Fibroblast of skin of back (primary cell): ENCODE measurements around the gene TCP11X2. TPM values are rescaled to one million over a fixed set of nuclear protein-coding genes. Genes with fewer than 3 reads are reported as not detected.
"Not testable (repeated sequence)": the region's sequence is repeated elsewhere in the genome, so short reads cannot be mapped to it uniquely, and the experiment has no call there.

Experiments
- DNase-seq: peaks from one replicate; pipeline ENCODE4 v3.0.0-alpha.2; 2013
- polyA plus RNA-seq, 2 experiments: library from polyadenylated mRNA; unstranded; fragments of 120-200 nt; gene quantifications; one replicate each; pipeline ENCODE4 v1.2.1, GENCODE V29; 2013; ENCODE audit not compliant: insufficient read length in 2 of 2

The TCP11X2 gene
- not detected for polyA plus RNA-seq (2013, experiment 1 of 2; ENCODE audit: insufficient read length)
- polyA plus RNA-seq (2013, experiment 2 of 2; ENCODE audit: insufficient read length) = not detected

GRCh38 chrX:102471762-102472220 is at the start of gene TCP11X2:
Gene TCP11X2, minus strand, starts transcription at chrX:102471812.
- DNase-seq = not testable (repeated sequence)

GRCh38 chrX:102517326-102517725 is 45.7 kb upstream of the TCP11X2 start:
- peak; percentile 35 for DNase-seq

DNA sequence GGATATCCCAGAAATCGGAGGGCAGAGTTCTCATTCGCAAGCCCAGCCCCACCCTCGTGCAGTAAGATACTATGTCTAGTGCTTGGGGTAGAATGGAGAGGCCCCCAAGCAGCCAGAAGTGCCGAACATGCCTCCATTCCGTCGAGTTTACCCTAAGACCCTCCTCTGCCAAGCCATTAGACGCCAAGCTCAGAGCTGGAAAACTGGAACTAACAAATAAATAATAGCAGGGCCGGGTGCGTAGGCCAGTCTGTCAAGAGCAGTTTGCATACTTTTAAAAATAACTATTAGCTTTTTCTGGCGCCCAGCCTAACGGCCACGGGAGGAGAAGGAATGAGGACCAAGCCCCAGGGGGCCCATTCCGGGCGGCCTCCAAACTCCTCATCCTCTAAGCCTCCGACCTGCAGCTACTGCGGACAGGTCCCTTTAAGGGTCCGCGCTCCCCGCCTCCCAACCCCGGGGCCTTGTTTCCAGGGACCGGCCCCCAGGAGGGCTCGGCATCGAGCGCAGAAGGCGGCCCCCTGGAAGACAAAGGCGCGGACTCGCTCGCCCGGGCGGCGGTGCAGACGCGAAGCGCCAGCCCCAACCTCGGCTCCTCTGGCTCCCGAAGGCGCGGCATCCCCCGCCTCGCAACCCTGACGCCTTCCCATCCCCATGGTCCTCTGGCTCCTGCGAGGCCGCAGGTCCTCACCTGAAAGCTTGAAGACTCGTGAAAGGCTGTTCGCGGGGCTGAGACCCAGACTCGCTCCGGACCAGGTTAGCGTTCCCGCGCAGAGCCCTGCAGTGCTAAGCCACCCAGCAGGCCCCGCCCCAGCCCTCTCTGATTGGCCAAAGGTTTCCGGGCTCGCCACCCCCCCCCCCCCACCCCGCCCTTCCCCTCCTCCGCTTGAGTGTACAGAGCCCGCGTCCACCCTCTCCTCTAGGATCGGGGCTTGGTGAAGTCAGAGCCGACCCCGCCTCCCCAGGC is 44.6 kb upstream of the TCP11X2 start, which contains the start of gene TMSB15A:
Gene TMSB15A, minus strand, starts transcription at position 765 of the 967 bp plus-strand sequence.
- DNase-seq = peak; percentile 62

DNA sequence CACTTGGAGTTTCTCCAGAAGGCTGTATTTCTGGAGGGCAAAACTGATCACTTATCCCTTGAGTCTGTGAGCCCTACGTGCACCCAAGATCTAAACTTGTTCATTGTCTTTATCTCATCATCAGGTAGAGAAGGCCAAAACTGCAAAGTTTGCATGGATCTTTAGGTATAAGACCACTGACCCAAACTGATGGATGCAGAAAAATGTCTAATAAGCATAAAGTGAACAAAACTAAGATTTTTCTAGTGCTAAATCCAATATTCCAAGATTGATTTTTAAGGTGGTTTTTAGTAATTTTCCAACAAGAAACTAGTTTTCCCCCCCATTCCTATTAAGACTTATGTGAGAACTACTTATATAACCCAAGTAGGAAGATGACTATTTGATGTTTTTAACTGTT is 42.9 kb upstream of the TCP11X2 start:
- DNase-seq = no peak

GRCh38 chrX:102498732-102499131 is 27.1 kb upstream of the TCP11X2 start:
- no peak for DNase-seq

DNA sequence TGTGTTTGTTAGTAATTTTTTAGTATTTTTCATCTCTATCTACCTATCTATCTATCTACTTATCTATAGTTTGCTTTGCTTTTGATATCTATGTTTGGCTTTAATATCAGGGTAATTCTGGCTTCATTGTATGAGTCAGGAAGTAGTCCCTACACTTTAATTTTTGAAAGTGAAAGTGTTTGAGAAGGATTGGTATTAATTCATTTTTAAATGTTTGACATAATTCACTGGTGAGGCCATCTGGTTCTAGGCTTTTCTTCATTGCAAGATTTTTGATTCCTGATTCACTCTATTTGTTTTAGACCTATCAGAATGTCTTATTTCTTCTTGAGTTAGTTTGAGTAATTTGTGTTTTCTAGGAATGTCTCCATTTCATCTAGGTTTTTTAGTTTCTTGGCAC is 20.2 kb upstream of the TCP11X2 start:
- DNase-seq = peak; percentile 47

- not testable (repeated sequence) for DNase-seq
Observed at GRCh38 chrX:102478765-102479164, 7.2 kb upstream of the TCP11X2 start.

DNA sequence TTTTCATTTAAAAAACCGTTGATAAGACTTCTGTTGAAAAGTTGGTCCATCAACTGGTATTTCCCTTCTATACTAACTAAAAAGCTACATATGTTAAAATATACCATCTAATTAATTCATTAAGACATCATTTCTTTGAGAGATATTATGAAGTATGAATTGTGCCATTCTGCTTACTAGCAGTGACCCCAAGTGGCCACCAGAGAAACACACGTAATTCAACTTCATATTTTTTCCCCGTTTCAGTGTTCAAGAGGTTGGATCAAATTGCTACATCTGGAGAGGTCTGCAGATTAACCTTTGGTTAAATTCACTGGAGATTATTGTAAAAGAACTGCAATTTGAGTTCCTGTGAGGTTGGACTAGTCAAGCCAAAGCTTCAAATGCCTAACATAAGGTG is 1.4 kb downstream of the TCP11X2 start:
- DNase-seq = not testable (repeated sequence)

GRCh38 chrX:102458615-102459014 is 13.0 kb downstream of the TCP11X2 start:
- not testable (repeated sequence) for DNase-seq

DNA sequence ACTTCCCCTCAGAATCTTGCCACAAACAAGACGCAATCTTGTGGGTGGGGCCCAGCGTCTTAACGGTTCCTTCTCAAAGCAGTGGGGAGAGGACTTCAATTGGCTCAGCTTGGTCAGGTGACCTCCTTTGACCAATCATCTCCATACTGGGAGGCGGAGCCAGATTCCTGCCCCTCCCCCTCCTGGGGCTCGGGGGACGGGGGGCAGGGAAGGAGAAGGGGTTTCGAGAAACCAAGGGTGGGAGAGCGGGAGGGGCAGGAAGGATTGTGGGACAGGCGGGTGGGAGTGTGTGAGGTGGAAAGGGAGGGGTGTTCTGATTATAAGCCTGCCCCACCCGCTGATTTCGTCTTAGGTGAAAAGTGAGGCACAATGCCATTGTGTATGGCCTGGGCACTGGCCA is 31.7 kb downstream of the TCP11X2 start, which contains the start of gene NXF2B:
Gene NXF2B, minus strand, starts transcription at position 101 of the 400 bp plus-strand sequence. CDS start 59,972 bp downstream, outside the sequence.
- DNase-seq = not testable (repeated sequence)

- DNase-seq = not testable (repeated sequence)
Observed at GRCh38 chrX:102414493-102414892, 57.1 kb downstream of the TCP11X2 start.
